HEK293 (cell line): ENCODE results near the gene C22orf15.

ENCODE experiments used
- PRDM4 ChIP-seq: fragments of 450-650 bp; formaldehyde crosslinking; IDR thresholded peaks from 2 replicates; pipeline ENCODE4 v1.5.1; 2017; ENCODE audit warnings: missing biosample characterization, missing genetic modification characterization
- REST ChIP-seq: fragments of 450-650 bp; formaldehyde crosslinking; IDR thresholded peaks from 2 replicates; pipeline ENCODE4 v1.5.1; 2016; ENCODE audit warnings: missing biosample characterization, missing genetic modification characterization

- no peak for TF ChIP-seq REST (tag by site-specific recombination)
- no peak for TF ChIP-seq PRDM4 (tag by site-specific recombination)
These were observed 8.4 kb upstream of the C22orf15 start, which contains the start of gene VPREB3 for GRCh38 chr22:23754220-23754919.
